ENCODE results near the gene PCMTD2.

PCMTD2 gene

GRCh38 chr20:64239449-64240242, 15.9 kb upstream of the PCMTD2 start:
- DNase-seq = no peak

GRCh38 chr20:64240243-64241015, 15.1 kb upstream of the PCMTD2 start:
- DNase-seq = no peak

GRCh38 chr20:64241061-64241460, 14.5 kb upstream of the PCMTD2 start:
- no peak for DNase-seq

- DNase-seq = no peak
Measured at GRCh38 chr20:64242003-64242796, 13.3 kb upstream of the PCMTD2 start.

- DNase-seq = no peak
Measured at GRCh38 chr20:64242797-64243475, 12.6 kb upstream of the PCMTD2 start.

- no peak for DNase-seq
Measured at GRCh38 chr20:64244281-64244805, 11.2 kb upstream of the PCMTD2 start.

GRCh38 chr20:64244870-64245603, 10.5 kb upstream of the PCMTD2 start:
- peak in 1 of 5 experiments; percentile 11 for DNase-seq

- DNase-seq = no peak
Measured at GRCh38 chr20:64245746-64246595, 9.6 kb upstream of the PCMTD2 start.

GRCh38 chr20:64246616-64247306, 8.8 kb upstream of the PCMTD2 start:
- DNase-seq = no peak

GRCh38 chr20:64247307-64247618, 8.3 kb upstream of the PCMTD2 start:
- DNase-seq = no peak

- no peak for DNase-seq
Measured at GRCh38 chr20:64247970-64248841, 7.3 kb upstream of the PCMTD2 start.

GRCh38 chr20:64250027-64250426, 5.5 kb upstream of the PCMTD2 start:
- no peak for DNase-seq

GRCh38 chr20:64253000-64253383, 2.6 kb upstream of the PCMTD2 start:
- DNase-seq = no peak

GRCh38 chr20:64253443-64253842, 2.1 kb upstream of the PCMTD2 start:
- DNase-seq = no peak

GRCh38 chr20:64254156-64254555, 1.4 kb upstream of the PCMTD2 start:
- DNase-seq = no peak

GRCh38 chr20:64254571-64255360, 782 bp upstream of the PCMTD2 start:
- DNase-seq = no peak

- peak in 1 of 5 experiments; percentile 20 for DNase-seq
Measured at GRCh38 chr20:64256282-64256935, 861 bp downstream of the PCMTD2 start.

Data from T-helper 2 cell (primary cell).